ENCODE measurements around the gene YIF1A. TPM values are rescaled to one million over a fixed set of nuclear protein-coding genes. Genes with fewer than 3 reads are reported as not detected.

Gene YIF1A
- total RNA-seq, 1 donor: 182 TPM

- peak; percentile 95 for DNase-seq (ENCODE audit: insufficient read length, low spot score, missing footprints)
- H3K9me3 ChIP-seq (ENCODE audit: low read depth, low read length): no peaks in the 10 kb centered on the region
- peak overlapping the region; percentile 62 for H3K4me2 ChIP-seq (ENCODE audit: insufficient read depth, low read length)
- no peaks in the 10 kb centered on the region for H3K27me3 ChIP-seq (ENCODE audit: insufficient read depth, low read length)
- peaks cover 14% of the 10 kb centered on the region for H3K36me3 ChIP-seq (ENCODE audit: insufficient read depth, low read length)
- peaks cover 3% of the 10 kb centered on the region for H3K79me2 ChIP-seq (ENCODE audit: insufficient read depth, low read length)
- H4K20me1 ChIP-seq (ENCODE audit: insufficient read depth, low read length): peaks cover 4% of the 10 kb centered on the region
- no peak for TF ChIP-seq CTCF (IDR thresholded peaks at IDR 0.05; ENCODE audit: extremely low read depth, low read depth, low read length)
- H3K27ac ChIP-seq (ENCODE audit: low read depth, low read length): peak overlapping the region; percentile 77
- no peak overlapping the region for H3K4me3 ChIP-seq (ENCODE audit: insufficient read depth, low read length)
- peak overlapping the region; percentile 63 for H2AFZ ChIP-seq (ENCODE audit: low read length)
- H3K4me1 ChIP-seq (ENCODE audit: insufficient read depth, low read length): peaks cover 57% of the 10 kb centered on the region
Measured at GRCh38 chr11:66327171-66328030, 38.5 kb upstream of the YIF1A start.

DNA sequence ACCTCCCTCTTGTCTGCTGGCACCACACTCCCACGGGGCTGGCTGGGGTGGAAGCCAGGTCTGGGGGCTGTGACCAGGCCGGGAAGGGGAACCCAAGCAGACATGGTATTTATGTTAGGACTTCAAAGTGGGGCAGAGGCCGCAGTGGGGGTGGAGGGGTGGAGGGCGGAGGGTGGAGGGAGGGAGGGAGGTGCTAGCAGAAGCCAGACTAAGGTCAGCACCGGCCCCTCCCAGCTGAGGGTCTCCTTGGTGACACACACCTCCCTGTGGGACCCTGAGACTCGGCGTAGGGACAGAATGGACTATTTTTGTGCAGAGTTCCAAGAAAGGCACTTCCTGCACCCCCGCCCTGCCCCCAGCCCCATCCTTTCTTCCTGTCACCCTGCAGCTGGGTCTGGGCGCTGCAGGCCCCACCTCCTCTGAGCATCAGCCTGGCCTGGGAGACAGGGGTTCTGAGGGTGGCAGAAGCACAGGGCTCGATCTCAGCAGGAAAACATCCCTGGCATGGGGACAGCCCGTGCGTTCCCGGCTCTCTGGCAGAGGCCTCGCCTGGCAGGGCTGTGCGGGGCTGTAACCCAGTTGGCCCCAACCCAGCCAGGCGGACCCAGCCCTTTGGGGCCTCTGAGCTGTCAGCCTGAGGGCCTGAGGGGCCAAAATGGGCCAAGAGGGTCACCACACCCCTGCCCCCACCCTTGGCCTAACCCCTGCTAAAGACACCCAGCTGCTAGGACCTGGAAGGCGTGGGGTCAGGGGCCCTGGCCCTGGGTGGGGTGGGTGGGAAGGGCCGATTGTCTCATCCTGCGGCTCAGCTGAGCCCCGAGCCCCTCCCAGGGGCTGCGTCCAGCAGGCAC, 37.5 kb upstream of the YIF1A start:
- peak overlapping the region; percentile 51 for H3K4me2 ChIP-seq (ENCODE audit: insufficient read depth, low read length)

DNA sequence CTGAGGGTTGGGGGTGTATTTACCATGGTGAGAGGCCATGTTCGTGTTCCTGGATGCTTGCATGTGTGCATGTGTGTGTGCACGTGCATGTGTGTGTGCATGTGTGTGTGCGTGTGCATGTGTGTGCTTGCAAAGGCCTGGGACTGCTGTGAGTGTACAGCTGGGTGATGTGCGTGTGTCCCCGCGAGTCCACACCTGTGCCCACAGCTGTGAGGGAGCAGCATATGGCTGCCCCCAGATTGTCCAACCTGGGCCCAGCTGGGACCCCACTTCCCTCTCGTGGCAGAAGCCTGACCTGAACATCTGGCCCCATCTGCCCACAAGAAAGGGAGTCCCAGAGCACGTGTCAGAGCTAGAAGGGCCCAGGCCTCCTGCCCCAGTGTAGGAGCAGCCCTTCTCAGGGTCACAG, 36.3 kb upstream of the YIF1A start:
- Histone ChIP-seq H3K4me1 (ENCODE audit: insufficient read depth, low read length) (peaks cover 59% of the 10 kb centered on the region), H3K9me3 (ENCODE audit: low read depth, low read length) (no peaks in the 10 kb centered on the region), H3K4me3 (ENCODE audit: insufficient read depth, low read length) (no peak overlapping the region), H3K79me2 (ENCODE audit: insufficient read depth, low read length) (no peaks in the 10 kb centered on the region), H2AFZ (ENCODE audit: low read length) (no peak overlapping the region), H3K27me3 (ENCODE audit: insufficient read depth, low read length) (no peaks in the 10 kb centered on the region), H4K20me1 (ENCODE audit: insufficient read depth, low read length) (no peaks in the 10 kb centered on the region), H3K27ac (ENCODE audit: low read depth, low read length) (peak overlapping the region; percentile 7), H3K4me2 (ENCODE audit: insufficient read depth, low read length) (no peak overlapping the region), H3K36me3 (ENCODE audit: insufficient read depth, low read length) (no peaks in the 10 kb centered on the region)
- peak; percentile 65 for DNase-seq (ENCODE audit: insufficient read length, low spot score, missing footprints)
- TF ChIP-seq CTCF (IDR thresholded peaks at IDR 0.05; ENCODE audit: extremely low read depth, low read depth, low read length): no peak

More for the DNA sequence above, 37.5 kb upstream of the YIF1A start:
- H2AFZ ChIP-seq (ENCODE audit: low read length): no peak overlapping the region
- H3K9me3 ChIP-seq (ENCODE audit: low read depth, low read length): no peaks in the 10 kb centered on the region
- H3K4me1 ChIP-seq (ENCODE audit: insufficient read depth, low read length): peaks cover 59% of the 10 kb centered on the region
- peak overlapping the region; percentile 77 for H3K27ac ChIP-seq (ENCODE audit: low read depth, low read length)
- H3K4me3 ChIP-seq (ENCODE audit: insufficient read depth, low read length): no peak overlapping the region
- H3K27me3 ChIP-seq (ENCODE audit: insufficient read depth, low read length): no peaks in the 10 kb centered on the region
- peaks cover 5% of the 10 kb centered on the region for H3K36me3 ChIP-seq (ENCODE audit: insufficient read depth, low read length)
- peak; percentile 93 for DNase-seq (ENCODE audit: insufficient read length, low spot score, missing footprints)
- TF ChIP-seq CTCF (IDR thresholded peaks at IDR 0.05; ENCODE audit: extremely low read depth, low read depth, low read length): no peak
- H4K20me1 ChIP-seq (ENCODE audit: insufficient read depth, low read length): no peaks in the 10 kb centered on the region
- H3K79me2 ChIP-seq (ENCODE audit: insufficient read depth, low read length): no peaks in the 10 kb centered on the region

DNA sequence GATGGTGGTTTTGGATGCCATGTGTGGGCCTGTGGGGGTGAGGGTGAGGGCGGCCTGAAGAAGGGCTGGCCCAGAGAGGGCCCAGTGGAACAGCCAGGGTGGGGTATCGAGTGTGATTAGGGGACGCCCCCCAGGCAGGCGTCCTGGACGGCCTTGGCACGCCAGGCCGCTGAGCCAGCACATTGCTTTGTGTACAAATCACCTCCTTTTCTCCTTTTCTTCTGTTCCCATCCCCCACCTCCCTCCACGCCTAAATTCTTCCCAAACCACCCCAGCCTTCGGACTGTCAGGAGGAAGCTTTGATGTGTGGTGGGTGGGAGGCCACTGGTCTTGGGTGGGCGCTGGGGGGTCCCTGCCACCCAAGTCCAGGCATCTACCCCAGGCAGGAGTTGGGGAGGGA, 35.7 kb upstream of the YIF1A start:
- H3K4me1 ChIP-seq (ENCODE audit: insufficient read depth, low read length): peaks cover 55% of the 10 kb centered on the region
- H2AFZ ChIP-seq (ENCODE audit: low read length): no peak overlapping the region
- no peaks in the 10 kb centered on the region for H3K27me3 ChIP-seq (ENCODE audit: insufficient read depth, low read length)
- H3K4me3 ChIP-seq (ENCODE audit: insufficient read depth, low read length): no peak overlapping the region
- H3K4me2 ChIP-seq (ENCODE audit: insufficient read depth, low read length): no peak overlapping the region
- no peaks in the 10 kb centered on the region for H3K79me2 ChIP-seq (ENCODE audit: insufficient read depth, low read length)
- no peaks in the 10 kb centered on the region for H3K9me3 ChIP-seq (ENCODE audit: low read depth, low read length)
- H3K36me3 ChIP-seq (ENCODE audit: insufficient read depth, low read length): no peaks in the 10 kb centered on the region
- no peaks in the 10 kb centered on the region for H4K20me1 ChIP-seq (ENCODE audit: insufficient read depth, low read length)
- peak overlapping the region; percentile 50 for H3K27ac ChIP-seq (ENCODE audit: low read depth, low read length)
- no peak for TF ChIP-seq CTCF (IDR thresholded peaks at IDR 0.05; ENCODE audit: extremely low read depth, low read depth, low read length)
- DNase-seq (ENCODE audit: insufficient read length, low spot score, missing footprints): peak; percentile 81
